DOHH2 (cell line): ENCODE data around the gene LEKR1.

Source experiments
- H3F3A ChIP-seq: fragments of 200-600 bp; sonication (generic), shearing (Covaris generic); 2 replicates; pipeline ENCODE4 v1.6.0; 2016; ENCODE audit warnings: antibody characterized with exemption, mild to moderate bottlenecking; ENCODE audit not compliant: control insufficient read depth, insufficient read depth
- H3K27ac ChIP-seq: fragments of 200-600 bp; sonication (generic); 2 replicates; pipeline ENCODE4 v1.5.1; 2014; ENCODE audit warnings: low read depth, mild to moderate bottlenecking, low read length, moderate library complexity
- H3K27me3 ChIP-seq: fragments of 200-600 bp; sonication (generic); 2 replicates; pipeline ENCODE4 v1.6.1; 2014; ENCODE audit warnings: mild to moderate bottlenecking, low read length, mixed read lengths; ENCODE audit not compliant: control insufficient read depth
- H3K36me3 ChIP-seq: fragments of 200-600 bp; sonication (generic); 2 replicates; pipeline ENCODE4 v1.6.1; 2014; ENCODE audit warnings: mild to moderate bottlenecking, low read length, moderate library complexity, mixed read lengths; ENCODE audit not compliant: control insufficient read depth
- H3K4me1 ChIP-seq: fragments of 200-600 bp; sonication (generic); 2 replicates; pipeline ENCODE4 v1.6.1; 2014; ENCODE audit warnings: mild to moderate bottlenecking, low read length, mixed read lengths; ENCODE audit not compliant: control insufficient read depth
- H3K4me2 ChIP-seq: fragments of 200-600 bp; sonication (generic); 2 replicates; pipeline ENCODE4 v1.6.0; 2014; ENCODE audit warnings: mild to moderate bottlenecking, low read length, moderate library complexity
- H3K4me3 ChIP-seq: fragments of 200-600 bp; sonication (generic); 2 replicates; pipeline ENCODE4 v1.5.1; 2014; ENCODE audit warnings: mild to moderate bottlenecking, low read length, mixed read lengths
- H3K79me2 ChIP-seq: fragments of 200-600 bp; sonication (generic); 2 replicates; pipeline ENCODE4 v1.6.1; 2014; ENCODE audit warnings: mild to moderate bottlenecking, low read length, mixed read lengths; ENCODE audit not compliant: control insufficient read depth
- H3K9me2 ChIP-seq: fragments of 200-600 bp; sonication (generic); replicated peaks from 2 replicates; pipeline ENCODE4 v1.6.1; 2014; ENCODE audit warnings: mild to moderate bottlenecking, low read length, mixed read lengths; ENCODE audit not compliant: control insufficient read depth
- H3K9me3 ChIP-seq: fragments of 200-600 bp; sonication (generic); 2 replicates; pipeline ENCODE4 v1.6.1; 2014; ENCODE audit warnings: antibody characterized with exemption, low read length, mixed read lengths; ENCODE audit not compliant: control insufficient read depth, insufficient read depth
- H4K20me1 ChIP-seq: fragments of 200-600 bp; sonication (generic); 2 replicates; pipeline ENCODE4 v1.6.0; 2014; ENCODE audit warnings: low read depth, mild to moderate bottlenecking, antibody characterized with exemption, low read length, moderate library complexity; ENCODE audit not compliant: control insufficient read depth, insufficient read depth
- CTCF ChIP-seq: fragments of 200-600 bp; sonication (generic); IDR thresholded peaks from one replicate; pipeline ENCODE4 v1.5.1; 2014; ENCODE audit warnings: antibody characterized with exemption, mild to moderate bottlenecking, low read depth, low read length; ENCODE audit not compliant: poor library complexity, severe bottlenecking
- EZH2phosphoT487 ChIP-seq: fragments of 200-600 bp; sonication (generic); IDR thresholded peaks from 2 replicates; pipeline ENCODE4 v1.6.1; 2017; ENCODE audit warnings: borderline replicate concordance, mild to moderate bottlenecking, antibody characterized with exemption, low read length, moderate library complexity, mixed read lengths

LEKR1 gene

GRCh38 chr3:157065201-157065600, 239.0 kb downstream of the LEKR1 start:
- Histone ChIP-seq H3K27ac (no peak overlapping the region), H3K79me2 (no peaks in the 10 kb centered on the region), H3K4me3 (no peak overlapping the region), H3K4me1 (peaks cover 35% of the 10 kb centered on the region), H4K20me1 (no peaks in the 10 kb centered on the region), H3K36me3 (no peaks in the 10 kb centered on the region), H3K27me3 (no peaks in the 10 kb centered on the region), H3F3A (no peaks in the 10 kb centered on the region), H3K4me2 (no peak overlapping the region), H3K9me3 (no peaks in the 10 kb centered on the region), H3K9me2 (no peaks in the 10 kb centered on the region)
- TF ChIP-seq CTCF (no peak), EZH2phosphoT487 (no peak)

GRCh38 chr3:157066335-157067098, 240.4 kb downstream of the LEKR1 start:
- H3K79me2 ChIP-seq: no peaks in the 10 kb centered on the region
- no peaks in the 10 kb centered on the region for H3F3A ChIP-seq
- no peaks in the 10 kb centered on the region for H3K36me3 ChIP-seq
- H3K27ac ChIP-seq: no peak overlapping the region
- H3K4me2 ChIP-seq: no peak overlapping the region
- no peaks in the 10 kb centered on the region for H4K20me1 ChIP-seq
- H3K9me3 ChIP-seq: no peaks in the 10 kb centered on the region
- no peak overlapping the region for H3K4me3 ChIP-seq
- H3K4me1 ChIP-seq: peaks cover 30% of the 10 kb centered on the region
- H3K27me3 ChIP-seq: no peaks in the 10 kb centered on the region
- no peaks in the 10 kb centered on the region for H3K9me2 ChIP-seq
- no peak for TF ChIP-seq CTCF
- no peak for TF ChIP-seq EZH2phosphoT487

GRCh38 chr3:157067114-157067513, 241.0 kb downstream of the LEKR1 start:
- H3K9me2 ChIP-seq: no peaks in the 10 kb centered on the region
- H3K4me1 ChIP-seq: peaks cover 30% of the 10 kb centered on the region
- no peaks in the 10 kb centered on the region for H3K9me3 ChIP-seq
- H3K27me3 ChIP-seq: no peaks in the 10 kb centered on the region
- H3K36me3 ChIP-seq: no peaks in the 10 kb centered on the region
- no peak overlapping the region for H3K4me3 ChIP-seq
- no peak overlapping the region for H3K27ac ChIP-seq
- no peaks in the 10 kb centered on the region for H3F3A ChIP-seq
- H3K4me2 ChIP-seq: no peak overlapping the region
- no peaks in the 10 kb centered on the region for H4K20me1 ChIP-seq
- no peaks in the 10 kb centered on the region for H3K79me2 ChIP-seq
- no peak for TF ChIP-seq CTCF
- no peak for TF ChIP-seq EZH2phosphoT487
